ENCODE measurements around the gene SLC11A1.

The SLC11A1 gene

DNA sequence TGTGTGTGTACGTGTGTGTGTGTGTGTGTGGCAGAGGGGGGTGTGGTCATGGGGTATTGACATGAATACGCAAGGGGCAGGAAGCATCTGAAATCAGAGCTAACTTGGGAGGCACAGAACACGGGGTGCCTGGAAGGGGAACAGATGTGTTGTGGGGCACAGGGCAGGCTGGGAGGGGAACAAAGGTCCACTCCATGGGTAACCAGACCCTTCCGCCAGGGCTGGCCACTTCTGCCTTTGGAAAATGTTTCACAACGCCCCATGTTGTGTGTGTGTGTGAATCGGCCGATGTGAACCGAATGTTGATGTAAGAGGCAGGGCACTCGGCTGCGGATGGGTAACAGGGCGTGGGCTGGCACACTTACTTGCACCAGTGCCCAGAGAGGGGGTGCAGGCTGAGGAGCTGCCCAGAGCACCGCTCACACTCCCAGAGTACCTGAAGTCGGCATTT, at the start of gene SLC11A1:
Gene SLC11A1, plus strand, starts transcription at position 358 of the 451 bp plus-strand sequence. CDS start 96 bp downstream, outside the sequence.
- no peak for DNase-seq (ENCODE audit: low spot score)

DNA sequence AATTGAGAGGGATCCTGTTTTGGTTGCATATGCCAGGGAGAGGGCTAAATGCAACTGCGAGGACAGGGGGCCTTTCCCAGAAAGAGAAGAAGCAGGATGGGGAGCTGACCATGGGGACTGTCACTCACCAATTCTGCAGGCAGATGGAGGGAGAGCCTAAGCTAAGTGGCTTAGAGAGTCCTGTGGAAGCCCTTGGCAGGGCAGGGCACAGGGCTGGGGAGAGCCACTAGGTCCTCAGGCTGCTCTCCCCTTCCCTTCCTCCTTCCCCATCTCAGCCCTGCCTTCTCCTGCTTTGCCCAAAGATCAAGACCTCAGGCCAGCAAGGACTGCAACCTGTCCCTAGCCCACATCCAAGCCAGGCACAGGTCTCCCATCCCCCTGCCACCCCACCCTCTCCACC, 49.8 kb upstream of the SLC11A1 start:
- no peak for DNase-seq (ENCODE audit: low spot score)

GRCh38 chr2:218332920-218333645, 49.0 kb upstream of the SLC11A1 start:
- DNase-seq (ENCODE audit: low spot score): no peak

GRCh38 chr2:218334531-218334930, 47.5 kb upstream of the SLC11A1 start:
- DNase-seq (ENCODE audit: low spot score): no peak

DNA sequence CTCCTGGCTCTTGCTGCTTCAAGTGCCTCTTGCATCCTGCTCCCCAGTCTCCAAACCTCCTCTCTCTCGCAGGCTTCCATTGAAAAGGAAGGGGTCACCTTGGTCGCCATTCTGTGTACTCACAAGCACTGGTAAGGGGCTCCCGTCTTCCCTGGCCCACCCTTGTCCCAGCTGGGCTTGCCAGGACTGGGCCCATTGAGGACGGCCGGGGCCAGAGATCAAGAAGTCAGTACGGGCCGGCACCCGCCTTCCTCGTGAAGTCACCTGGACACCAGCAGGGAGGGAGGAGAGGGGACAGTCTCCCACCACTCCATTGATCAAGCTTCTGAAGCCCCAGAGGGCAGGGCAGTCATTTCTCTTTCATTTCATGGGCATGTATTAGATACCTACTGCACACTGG, 41.4 kb upstream of the SLC11A1 start:
- DNase-seq (ENCODE audit: low spot score): no peak

DNA sequence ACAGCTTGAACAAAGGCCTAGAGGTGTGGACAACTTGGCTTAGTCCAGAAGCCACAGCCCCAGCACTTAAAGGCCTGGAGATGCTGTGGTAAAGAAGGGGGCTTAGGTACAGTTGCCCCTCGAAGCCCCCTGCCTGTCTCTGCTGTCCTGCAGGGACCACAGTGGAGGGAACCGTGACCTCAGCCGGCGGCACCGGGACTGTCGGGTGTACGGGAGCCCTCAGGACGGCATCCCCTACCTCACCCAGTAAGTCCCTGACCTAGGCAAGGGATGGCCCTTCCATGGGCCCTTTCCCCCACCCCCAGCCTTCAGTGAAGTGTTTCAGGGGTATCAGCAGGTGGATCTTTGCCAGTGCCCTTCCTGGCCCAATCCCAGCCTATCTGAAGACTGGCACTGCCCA, 40.7 kb upstream of the SLC11A1 start:
- no peak for DNase-seq (ENCODE audit: low spot score)

- no peak for DNase-seq (ENCODE audit: low spot score)
Measured at GRCh38 chr2:218342837-218343236, 39.2 kb upstream of the SLC11A1 start.

DNA sequence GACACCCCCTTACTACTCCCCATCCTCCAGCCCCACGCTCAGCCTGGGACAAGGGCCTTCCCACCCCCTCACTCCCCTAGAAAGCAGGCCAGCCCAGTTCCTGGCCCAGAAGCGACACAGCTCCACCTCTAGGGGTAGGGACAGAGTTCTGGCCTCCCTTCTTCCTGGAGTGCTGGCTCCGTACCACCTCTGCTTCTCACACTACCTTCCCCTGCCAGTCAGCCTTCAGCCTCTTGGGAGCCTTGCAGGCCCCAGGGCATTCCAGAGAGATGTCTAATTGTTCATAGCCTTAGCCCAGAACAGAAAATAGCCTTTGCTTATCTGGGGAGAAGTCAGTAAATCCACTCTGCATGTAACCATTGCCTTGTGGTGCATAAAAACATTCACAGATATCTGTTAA, 38.5 kb upstream of the SLC11A1 start:
- DNase-seq (ENCODE audit: low spot score): no peak

DNA sequence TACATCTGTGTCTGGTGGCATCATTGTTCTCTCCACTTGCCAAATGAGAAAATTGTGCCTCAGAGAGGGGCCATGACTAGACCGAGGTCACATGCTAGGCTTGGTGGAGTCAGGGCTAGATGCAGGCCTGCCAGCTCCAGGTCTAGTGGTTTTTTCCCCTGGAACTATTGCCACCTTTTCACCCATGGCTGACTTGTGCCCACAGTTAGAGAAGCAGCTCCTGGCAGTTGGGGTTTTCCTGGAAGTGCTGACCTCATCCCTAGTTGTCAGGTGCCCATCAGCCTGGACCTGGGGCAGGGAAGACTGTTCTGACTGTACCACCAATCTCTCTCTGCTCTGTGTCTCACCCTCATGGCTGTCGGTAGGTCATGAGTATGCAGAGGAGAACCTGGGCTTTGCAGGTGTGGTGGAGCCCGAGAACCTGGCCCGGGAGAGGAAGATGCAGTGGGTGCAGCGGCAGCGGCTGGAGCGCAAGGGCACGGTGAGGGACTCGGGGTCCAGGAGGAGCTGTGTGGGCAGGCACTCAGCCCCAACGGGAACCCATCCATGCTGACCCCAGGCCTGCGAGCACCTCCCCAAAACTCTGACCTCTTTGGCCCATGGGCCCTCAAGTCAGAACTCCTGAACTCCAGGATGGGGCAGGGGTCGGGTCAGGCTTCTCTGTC, 37.9 kb upstream of the SLC11A1 start:
- DNase-seq (ENCODE audit: low spot score): no peak

GRCh38 chr2:218344755-218345417, 37.2 kb upstream of the SLC11A1 start:
- DNase-seq (ENCODE audit: low spot score): no peak

DNA sequence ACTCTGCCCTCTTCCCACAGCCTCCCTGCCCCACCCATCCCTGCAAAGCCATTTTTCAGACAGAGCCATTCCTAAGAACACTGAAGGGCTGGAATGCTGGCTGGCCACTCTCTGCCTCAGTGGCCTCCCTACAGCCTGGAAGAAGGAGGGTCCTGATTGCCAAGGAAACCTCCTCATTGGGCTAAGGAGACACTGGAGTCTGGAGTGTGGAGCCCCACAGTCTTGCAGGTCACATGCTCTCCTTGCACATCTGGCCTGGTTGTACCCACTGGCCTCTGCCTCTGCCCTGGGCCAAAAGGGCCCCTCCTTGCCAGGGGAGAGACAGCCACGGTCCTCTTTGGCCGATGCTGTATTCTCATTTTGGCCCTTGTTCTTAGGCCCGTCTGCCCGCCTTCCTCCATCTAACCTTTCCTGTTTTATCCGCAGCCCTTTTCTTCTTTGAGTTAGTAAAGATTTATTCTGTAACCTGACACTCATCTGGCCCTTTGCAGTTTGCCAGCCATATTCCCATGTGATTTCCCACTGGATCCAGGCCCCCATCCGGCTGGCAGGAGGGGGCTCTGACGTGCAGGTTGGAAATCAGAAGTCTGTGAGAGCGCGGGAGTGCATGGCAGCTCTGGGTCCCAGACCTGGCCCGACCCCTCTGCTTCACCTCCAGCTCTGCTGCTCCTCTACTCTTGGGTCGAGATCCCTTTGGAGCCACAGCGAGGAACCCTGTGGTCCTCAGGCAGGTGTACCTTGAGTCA, 36.4 kb upstream of the SLC11A1 start:
- no peak for DNase-seq (ENCODE audit: low spot score)

GRCh38 chr2:218347172-218347571, 34.9 kb upstream of the SLC11A1 start:
- no peak for DNase-seq (ENCODE audit: low spot score)

DNA sequence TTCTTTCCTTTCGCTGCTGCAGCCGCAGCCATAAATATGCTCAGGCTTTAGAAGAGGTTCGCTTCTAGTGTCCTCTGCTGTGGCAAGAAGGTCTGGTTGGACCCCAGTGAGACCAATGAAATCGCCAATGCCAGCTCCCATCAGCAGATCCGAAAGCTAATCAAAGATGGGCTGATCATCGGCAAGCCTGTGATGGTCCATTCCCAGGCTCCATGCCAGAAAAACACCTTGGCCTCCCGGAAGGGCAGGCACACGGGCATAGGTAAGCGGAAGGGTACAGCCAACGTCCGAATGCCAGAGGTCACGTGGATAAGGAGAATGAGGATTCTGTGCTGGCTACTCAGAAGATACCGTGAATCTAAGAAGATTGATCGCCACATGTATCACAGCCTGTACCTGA, 28.0 kb upstream of the SLC11A1 start:
- no peak for DNase-seq (ENCODE audit: low spot score)

DNA sequence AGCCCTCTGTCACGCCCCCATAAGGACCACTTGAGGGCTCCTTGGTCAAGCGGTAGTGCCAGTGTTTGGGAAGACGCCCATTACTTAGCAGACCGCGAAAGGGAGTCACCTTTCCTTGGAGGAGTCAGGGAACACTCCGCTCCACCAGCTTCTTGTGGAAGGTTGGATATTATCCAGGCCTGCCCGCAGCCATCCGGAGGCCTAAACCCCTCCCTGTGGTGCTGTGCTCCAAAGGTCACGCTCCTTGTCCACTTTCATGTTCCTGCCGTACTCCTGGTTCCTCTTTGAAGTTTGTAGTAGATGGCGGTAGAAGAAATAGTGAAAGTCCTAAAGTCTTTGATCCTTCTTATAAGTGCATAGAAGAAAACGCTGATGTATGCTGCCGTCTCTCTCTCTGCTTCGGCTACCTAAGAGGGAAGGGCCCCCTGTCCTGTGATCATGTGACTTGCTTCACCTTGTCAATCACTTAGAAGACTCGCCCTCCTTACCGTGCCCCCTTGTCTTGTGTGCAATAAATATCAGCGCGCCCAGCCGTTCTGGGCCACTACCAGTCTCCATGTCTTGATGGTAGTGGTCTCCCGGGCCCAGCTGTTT, 27.1 kb upstream of the SLC11A1 start:
- no peak for DNase-seq (ENCODE audit: low spot score)

DNA sequence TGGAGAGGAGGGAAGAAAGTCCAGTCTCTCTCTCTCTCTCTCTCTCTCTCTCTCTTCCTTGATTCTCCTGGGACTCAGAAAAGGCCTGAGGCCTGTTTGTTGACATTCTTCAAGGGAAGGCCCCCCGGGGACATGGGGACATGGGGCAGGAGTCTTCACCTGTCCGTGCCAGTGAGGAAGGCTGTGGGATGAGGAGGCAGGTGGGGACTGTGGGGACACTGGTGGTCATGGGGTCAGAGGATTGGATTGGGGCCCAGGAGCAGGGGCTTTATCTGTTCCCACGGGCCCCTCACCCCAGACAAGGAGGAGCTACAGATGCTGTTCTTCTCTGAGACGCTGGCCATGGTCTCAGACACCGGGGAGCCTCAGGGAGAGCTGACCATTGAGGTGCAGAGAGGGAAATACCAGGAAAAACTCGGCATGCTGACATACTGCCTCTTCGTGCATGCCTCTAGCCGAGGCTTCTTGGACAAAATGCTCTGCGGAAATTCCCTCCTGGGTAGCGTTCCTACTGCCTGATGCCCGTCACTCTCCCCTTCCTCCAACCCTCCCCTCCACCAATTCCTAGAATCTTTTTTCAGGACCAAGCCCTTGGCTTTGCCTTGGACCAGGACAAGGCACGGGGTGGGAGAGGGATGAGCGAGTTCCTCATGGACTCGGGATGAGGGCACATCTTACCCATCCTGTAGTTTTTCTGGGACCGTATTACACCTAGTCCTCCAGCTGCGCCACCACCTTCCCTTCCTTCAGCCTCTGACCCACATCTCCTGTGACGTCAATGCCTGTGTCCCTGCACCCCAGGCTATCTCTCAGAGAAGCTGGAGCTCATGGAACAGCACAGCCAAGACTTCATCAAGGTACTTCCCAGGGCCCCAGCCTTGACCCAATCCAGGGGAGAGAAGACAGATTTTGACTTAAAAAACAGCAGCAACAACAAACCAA, 24.6 kb upstream of the SLC11A1 start:
- no peak for DNase-seq (ENCODE audit: low spot score)

GRCh38 chr2:218360453-218360852, 21.6 kb upstream of the SLC11A1 start:
- no peak for DNase-seq (ENCODE audit: low spot score)

- no peak for DNase-seq (ENCODE audit: low spot score)
Measured at GRCh38 chr2:218362606-218363005, 19.5 kb upstream of the SLC11A1 start.

- no peak for DNase-seq (ENCODE audit: low spot score)
Measured at GRCh38 chr2:218363736-218364135, 18.3 kb upstream of the SLC11A1 start.

DNA sequence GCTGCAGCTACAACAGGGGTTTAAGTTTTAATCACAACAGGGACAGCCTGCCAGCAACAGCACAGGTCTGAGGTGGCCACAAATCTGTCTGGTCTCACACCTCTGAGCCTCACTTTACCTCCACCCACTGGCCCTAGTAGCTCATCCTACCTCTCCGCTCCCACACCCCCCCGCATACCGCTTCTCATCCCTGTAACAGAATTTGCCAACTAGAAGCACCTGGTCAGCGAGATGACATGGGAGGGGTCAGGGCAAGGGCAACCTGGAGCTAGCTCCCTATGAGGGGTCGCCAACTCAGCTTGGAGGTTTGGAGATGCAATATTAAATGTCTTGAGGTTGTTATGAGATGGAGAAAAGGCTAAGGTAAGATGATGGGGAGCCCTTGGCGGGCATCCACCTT, 17.9 kb upstream of the SLC11A1 start:
- no peak for DNase-seq (ENCODE audit: low spot score)

DNA sequence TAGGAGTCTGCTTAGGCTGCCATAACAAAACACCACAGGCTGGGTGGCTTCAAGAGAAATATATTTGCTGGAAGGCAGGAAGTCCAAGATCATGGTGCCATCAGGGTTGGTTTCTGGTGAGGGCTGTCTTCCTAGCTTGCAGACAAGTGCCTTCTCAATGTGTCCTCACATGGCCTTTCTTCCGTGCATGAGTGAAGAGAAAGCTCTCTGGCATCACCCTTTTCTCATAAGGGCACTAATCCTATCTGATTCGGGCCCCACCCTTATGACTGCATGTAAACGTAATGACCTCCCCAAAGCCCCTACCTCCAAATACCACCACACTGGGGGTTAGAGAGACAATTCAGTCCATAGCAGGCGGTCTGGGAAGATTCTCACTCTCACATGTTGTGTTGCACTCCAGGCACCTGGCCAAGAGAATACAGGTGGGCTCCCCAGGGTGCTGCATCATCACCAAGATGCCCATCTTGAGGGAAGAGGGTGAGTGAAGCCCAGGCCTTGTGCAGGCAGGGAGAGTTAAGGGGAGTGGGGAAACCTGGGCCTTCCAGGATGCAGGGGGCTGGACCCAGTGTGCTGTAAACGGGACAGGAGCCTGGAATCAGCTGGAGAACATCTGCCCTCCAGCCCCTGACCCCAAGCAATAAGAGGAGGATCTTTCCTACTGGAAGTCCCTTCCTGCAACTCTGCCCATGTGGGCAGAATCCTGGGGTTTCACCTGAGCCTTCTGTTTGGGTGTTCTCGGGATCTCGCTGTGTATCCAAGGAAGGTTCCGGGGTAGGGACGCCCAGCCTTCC, 15.3 kb upstream of the SLC11A1 start:
- DNase-seq (ENCODE audit: low spot score): no peak
